ENCODE data around the gene SMARCC1. TPM values are rescaled to one million over a fixed set of nuclear protein-coding genes. Genes with fewer than 3 reads are reported as not detected.

SMARCC1 gene
- total RNA-seq, 2 donors from 2014 or later: 25.9 to 34.3 TPM

- no peak overlapping the region for H3K27ac ChIP-seq
- no peak for ATAC-seq
- intact Hi-C loops (cut with DNase I): no loop called here
- no peak for DNase-seq
- H3K36me3 ChIP-seq (replicated peaks in 1 of 2; ENCODE audit: insufficient read depth in 1 of 2, low read depth in 2 of 2): peaks cover 0 to 7% of the 10 kb centered on the region in 2 donors
- peaks cover 9% of the 10 kb centered on the region for H3K4me1 ChIP-seq
- no peaks in the 10 kb centered on the region for H3K9me3 ChIP-seq
- TF ChIP-seq POLR2A (IDR thresholded peaks at IDR 0.05) (no peak), CTCF (IDR thresholded peaks at IDR 0.05) (no peak)
- no peaks in the 10 kb centered on the region for H3K27me3 ChIP-seq
- H3K4me3 ChIP-seq: no peak overlapping the region
- 72 to 83% methylated on average over 3 of the region's 3 CpGs for WGBS, 2 donors
These were observed 198.2 kb downstream of the SMARCC1 start for GRCh38 chr3:47583320-47584075.

GRCh38 chr3:47581835-47582234 lies 199.9 kb downstream of the SMARCC1 start:
- H3K4me3 ChIP-seq: no peak overlapping the region
- no peak for DNase-seq
- no peaks in the 10 kb centered on the region for H3K27me3 ChIP-seq
- H3K4me1 ChIP-seq: peaks cover 17% of the 10 kb centered on the region
- TF ChIP-seq POLR2A (IDR thresholded peaks at IDR 0.05): no peak
- TF ChIP-seq CTCF (IDR thresholded peaks at IDR 0.05): no peak
- WGBS, 2 donors: 75 to 81% methylated on average over 4 of the region's 4 CpGs
- no peak overlapping the region for H3K27ac ChIP-seq
- no peaks in the 10 kb centered on the region for H3K9me3 ChIP-seq
- H3K36me3 ChIP-seq (replicated peaks in 1 of 2; ENCODE audit: insufficient read depth in 1 of 2, low read depth in 2 of 2): no peaks in the 10 kb centered on the region
- intact Hi-C loops (cut with DNase I): no loop called here
- ATAC-seq: no peak

- Histone ChIP-seq H3K27me3 (no peaks in the 10 kb centered on the region), H3K9me3 (no peaks in the 10 kb centered on the region), H3K4me1 (peaks cover 17% of the 10 kb centered on the region), H3K27ac (no peak overlapping the region), H3K36me3 (replicated peaks in 1 of 2; ENCODE audit: insufficient read depth in 1 of 2, low read depth in 2 of 2) (no peaks in the 10 kb centered on the region), H3K4me3 (no peak overlapping the region)
- intact Hi-C loops (cut with DNase I): no loop called here
- TF ChIP-seq POLR2A (IDR thresholded peaks at IDR 0.05): no peak
- TF ChIP-seq CTCF (IDR thresholded peaks at IDR 0.05): no peak
- DNase-seq: peak; percentile 29 to 71 (median 54)
- ATAC-seq: no peak
- 22 to 31% methylated on average over 5 of the region's 5 CpGs for WGBS, 2 donors
These were observed 200.3 kb downstream of the SMARCC1 start for GRCh38 chr3:47581422-47581821.

GRCh38 chr3:47580481-47580880 lies 201.2 kb downstream of the SMARCC1 start:
- Histone ChIP-seq H3K36me3 (replicated peaks in 1 of 2; ENCODE audit: insufficient read depth in 1 of 2, low read depth in 2 of 2) (no peaks in the 10 kb centered on the region), H3K9me3 (no peaks in the 10 kb centered on the region), H3K27me3 (no peaks in the 10 kb centered on the region), H3K27ac (no peak overlapping the region), H3K4me1 (peaks cover 17% of the 10 kb centered on the region), H3K4me3 (no peak overlapping the region)
- DNase-seq (no peak), ATAC-seq (no peak)
- WGBS, 2 donors: 68 to 75% methylated on average over 4 of the region's 4 CpGs
- no peak for TF ChIP-seq POLR2A (IDR thresholded peaks at IDR 0.05)
- no peak for TF ChIP-seq CTCF (IDR thresholded peaks at IDR 0.05)
- intact Hi-C loops (cut with DNase I): no loop called here

- H3K4me1 ChIP-seq: peaks cover 17% of the 10 kb centered on the region
- TF ChIP-seq POLR2A (IDR thresholded peaks at IDR 0.05) (no peak), CTCF (IDR thresholded peaks at IDR 0.05) (no peak)
- no peaks in the 10 kb centered on the region for H3K27me3 ChIP-seq
- ATAC-seq (no peak), DNase-seq (no peak)
- H3K27ac ChIP-seq: no peak overlapping the region
- no peaks in the 10 kb centered on the region for H3K36me3 ChIP-seq (replicated peaks in 1 of 2; ENCODE audit: insufficient read depth in 1 of 2, low read depth in 2 of 2)
- intact Hi-C loops (cut with DNase I): no loop called here
- no peaks in the 10 kb centered on the region for H3K9me3 ChIP-seq
- no peak overlapping the region for H3K4me3 ChIP-seq
- 80 to 90% methylated on average over 2 of the region's 2 CpGs for WGBS, 2 donors
These were observed 201.8 kb downstream of the SMARCC1 start for GRCh38 chr3:47579875-47580274.
